KMS-11 (cell line): ENCODE measurements around the gene PSMC5.

Experiments used
- H2AFZ ChIP-seq: fragments of 200-600 bp; sonication (generic); 2 replicates; pipeline ENCODE4 v1.6.1; 2016; ENCODE audit warnings: antibody characterized with exemption, mixed run types, low read depth
- H3K27ac ChIP-seq: fragments of 200-600 bp; sonication (generic); 2 replicates; pipeline ENCODE4 v1.6.1; 2016; ENCODE audit warnings: mild to moderate bottlenecking, mixed run types
- H3K27me3 ChIP-seq: fragments of 200-600 bp; sonication (generic); 2 replicates; pipeline ENCODE4 v1.6.1; 2017; ENCODE audit warnings: mild to moderate bottlenecking, low read depth, mixed run types, moderate library complexity; ENCODE audit not compliant: insufficient read depth
- H3K36me3 ChIP-seq: fragments of 200-600 bp; sonication (generic); 2 replicates; pipeline ENCODE4 v1.6.1; 2017; ENCODE audit warnings: mild to moderate bottlenecking, mixed run types; ENCODE audit not compliant: insufficient read depth
- H3K4me1 ChIP-seq: fragments of 200-600 bp; sonication (generic); 2 replicates; pipeline ENCODE4 v1.6.1; 2016; ENCODE audit warnings: mild to moderate bottlenecking, low read depth, mixed run types; ENCODE audit not compliant: poor library complexity, severe bottlenecking
- H3K4me2 ChIP-seq: fragments of 200-600 bp; sonication (generic); 2 replicates; pipeline ENCODE4 v1.7.0; 2016; ENCODE audit warnings: mild to moderate bottlenecking, mixed run types
- H3K4me3 ChIP-seq: fragments of 200-600 bp; sonication (generic); IDR thresholded peaks from 2 replicates; pipeline ENCODE4 v1.6.1; 2017; ENCODE audit warnings: low read depth, low read length, mixed read lengths; ENCODE audit not compliant: insufficient read depth
- H3K79me2 ChIP-seq: fragments of 200-600 bp; sonication (generic); 2 replicates; pipeline ENCODE4 v1.6.1; 2016; ENCODE audit warnings: low read depth, mixed run types; ENCODE audit not compliant: insufficient read depth
- H3K9ac ChIP-seq: fragments of 200-600 bp; sonication (generic); 2 replicates; pipeline ENCODE4 v1.6.1; 2016; ENCODE audit warnings: mild to moderate bottlenecking, mixed run types
- H4K20me1 ChIP-seq: fragments of 200-600 bp; sonication (generic); 2 replicates; pipeline ENCODE4 v1.6.1; 2016; ENCODE audit warnings: mild to moderate bottlenecking, mixed run types; ENCODE audit not compliant: insufficient read depth
- TF ChIP-seq, protein P1 (sequence below): fragments of 200-600 bp; sonication (generic); conservative IDR thresholded peaks from 2 replicates; pipeline ENCODE4 v1.6.1; 2017; ENCODE audit warnings: low read depth, mild to moderate bottlenecking, antibody characterized with exemption, low read length, moderate library complexity, mixed read lengths

PSMC5 gene

GRCh38 chr17:63833026-63833740, 6.0 kb downstream of the PSMC5 start:
- no peak overlapping the region for H3K4me2 ChIP-seq
- no peak overlapping the region for H3K4me3 ChIP-seq
- no peaks in the 10 kb centered on the region for H4K20me1 ChIP-seq
- no peak overlapping the region for H2AFZ ChIP-seq
- H3K27me3 ChIP-seq: no peaks in the 10 kb centered on the region
- H3K4me1 ChIP-seq: peaks cover 16% of the 10 kb centered on the region
- H3K9ac ChIP-seq: no peak overlapping the region
- H3K36me3 ChIP-seq: peaks cover 30% of the 10 kb centered on the region; the same call in 1 of the 2 replicates
- peaks cover 41% of the 10 kb centered on the region for H3K79me2 ChIP-seq
- H3K27ac ChIP-seq: no peak overlapping the region
- TF ChIP-seq, protein P1, sequence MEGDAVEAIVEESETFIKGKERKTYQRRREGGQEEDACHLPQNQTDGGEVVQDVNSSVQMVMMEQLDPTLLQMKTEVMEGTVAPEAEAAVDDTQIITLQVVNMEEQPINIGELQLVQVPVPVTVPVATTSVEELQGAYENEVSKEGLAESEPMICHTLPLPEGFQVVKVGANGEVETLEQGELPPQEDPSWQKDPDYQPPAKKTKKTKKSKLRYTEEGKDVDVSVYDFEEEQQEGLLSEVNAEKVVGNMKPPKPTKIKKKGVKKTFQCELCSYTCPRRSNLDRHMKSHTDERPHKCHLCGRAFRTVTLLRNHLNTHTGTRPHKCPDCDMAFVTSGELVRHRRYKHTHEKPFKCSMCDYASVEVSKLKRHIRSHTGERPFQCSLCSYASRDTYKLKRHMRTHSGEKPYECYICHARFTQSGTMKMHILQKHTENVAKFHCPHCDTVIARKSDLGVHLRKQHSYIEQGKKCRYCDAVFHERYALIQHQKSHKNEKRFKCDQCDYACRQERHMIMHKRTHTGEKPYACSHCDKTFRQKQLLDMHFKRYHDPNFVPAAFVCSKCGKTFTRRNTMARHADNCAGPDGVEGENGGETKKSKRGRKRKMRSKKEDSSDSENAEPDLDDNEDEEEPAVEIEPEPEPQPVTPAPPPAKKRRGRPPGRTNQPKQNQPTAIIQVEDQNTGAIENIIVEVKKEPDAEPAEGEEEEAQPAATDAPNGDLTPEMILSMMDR: no peak

GRCh38 chr17:63833741-63834373, 6.6 kb downstream of the PSMC5 start:
- H4K20me1 ChIP-seq: no peaks in the 10 kb centered on the region
- H3K27me3 ChIP-seq: no peaks in the 10 kb centered on the region
- H3K4me2 ChIP-seq: no peak overlapping the region
- H3K79me2 ChIP-seq: peaks cover 41% of the 10 kb centered on the region
- H3K36me3 ChIP-seq: peaks cover 29% of the 10 kb centered on the region; the same call in 1 of the 2 replicates
- H3K4me3 ChIP-seq: no peak overlapping the region
- no peak overlapping the region for H3K9ac ChIP-seq
- peaks cover 12% of the 10 kb centered on the region for H3K4me1 ChIP-seq
- H3K27ac ChIP-seq: no peak overlapping the region
- H2AFZ ChIP-seq: no peak overlapping the region
- TF ChIP-seq, protein P1: no peak

DNA sequence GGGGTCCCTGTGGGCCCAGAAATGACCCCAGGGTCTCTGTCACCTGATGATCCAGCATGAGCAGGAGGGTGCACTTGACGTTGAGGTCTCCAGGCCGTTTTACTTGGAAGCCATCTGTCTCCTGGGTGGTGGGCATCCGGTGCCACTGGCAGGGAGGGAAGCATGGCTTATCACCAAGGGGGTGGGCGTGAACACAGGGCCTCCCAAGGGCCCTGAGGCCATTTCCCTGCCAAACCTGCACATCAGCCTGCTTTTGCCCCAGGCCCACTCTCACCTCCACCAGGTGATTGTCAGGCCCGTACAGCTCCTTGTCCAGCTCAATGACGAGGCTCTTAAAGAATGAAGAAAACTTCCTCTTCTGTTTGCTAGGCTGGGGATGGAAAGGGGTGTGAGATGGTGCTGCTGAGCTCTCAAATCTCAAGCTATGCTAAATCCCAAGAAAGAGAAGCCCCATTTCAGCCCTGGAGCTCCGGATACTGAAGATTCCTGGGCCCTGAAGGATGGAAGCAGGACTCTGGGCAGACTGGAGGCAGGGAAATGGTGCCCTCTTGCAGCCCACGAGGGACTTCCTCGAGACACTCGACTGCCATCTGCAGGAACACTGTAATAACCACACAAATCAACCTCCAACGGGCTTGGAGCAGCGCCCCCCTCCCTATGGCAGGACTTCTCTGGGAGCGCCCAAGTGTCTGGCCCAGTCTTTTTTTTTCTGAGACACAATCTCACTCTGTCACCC, 7.4 kb downstream of the PSMC5 start:
- no peak overlapping the region for H3K27ac ChIP-seq

GRCh38 chr17:63835167-63835720, 8.0 kb downstream of the PSMC5 start:
- Histone ChIP-seq H3K27ac (no peak overlapping the region), H3K36me3 (peaks cover 19% of the 10 kb centered on the region; the same call in 1 of the 2 replicates), H3K4me3 (no peak overlapping the region), H3K27me3 (no peaks in the 10 kb centered on the region), H3K9ac (no peak overlapping the region), H4K20me1 (no peaks in the 10 kb centered on the region), H3K4me2 (no peak overlapping the region), H3K79me2 (peaks cover 41% of the 10 kb centered on the region), H2AFZ (no peak overlapping the region), H3K4me1 (peaks cover 16% of the 10 kb centered on the region)
- TF ChIP-seq, protein P1: no peak

More for the DNA sequence above, 7.4 kb downstream of the PSMC5 start:
- Histone ChIP-seq H3K4me2 (no peak overlapping the region), H3K79me2 (peaks cover 41% of the 10 kb centered on the region), H3K27me3 (no peaks in the 10 kb centered on the region), H3K4me3 (no peak overlapping the region), H2AFZ (no peak overlapping the region), H3K36me3 (peaks cover 22% of the 10 kb centered on the region; the same call in 1 of the 2 replicates), H4K20me1 (no peaks in the 10 kb centered on the region), H3K4me1 (peaks cover 12% of the 10 kb centered on the region), H3K9ac (no peak overlapping the region)
- TF ChIP-seq, protein P1: peak; percentile 51
